K562 (cell line): ENCODE data around the gene HSPH1. TPM values are rescaled to one million over a fixed set of nuclear protein-coding genes. Genes with fewer than 3 reads are reported as not detected.

ENCODE experiments used
- ATAC-seq: fragments of 200-7000 bp; cut with Tn5 transposase; 3 replicates; pipeline ENCODE4 v1.9.1; 2020; ENCODE audit warnings: moderate library complexity
- BruUV-seq: library from RNA; stranded (reverse); fragments of 400-500 nt; replicated peaks from 2 replicates; lab custom pipeline; 2021; lab: Mats Ljungman, UMichigan
- CTCF ChIA-PET: fragments of 300-600 bp; formaldehyde crosslinking; extraction: SDS; loops from one replicate; lab custom pipeline; 2021; ENCODE audit warnings: low intra/inter-chr PET ratio; lab: Yijun Ruan, JAX
- POLR2A ChIA-PET: fragments of 300-600, 350-650 bp; sonication (Branson Sonifier 250); formaldehyde crosslinking; extraction: SDS; loops from one replicate; lab custom pipeline; 2021; ENCODE audit warnings: antibody characterized with exemption, inconsistent platforms; lab: Yijun Ruan, JAX
- DNase-seq, 4 experiments: peaks; one replicate each; pipeline versions ENCODE4 v3.0.0 to v3.0.0-alpha.2; 2011 to 2018; ENCODE audit warnings: low spot score in 3 of 4, mixed read lengths in 3 of 4; ENCODE audit errors: extremely low read depth in 1 of 4
- FAIRE-seq: peaks from 2 replicates; lab custom pipeline; 2011; peaks lifted over from hg19 to GRCh38; lab: Jason Lieb, UNC
- H2AFZ ChIP-seq: 2 replicates; pipeline ENCODE4 v1.6.0; 2011; ENCODE audit warnings: low read depth, low read length, control low read depth, inconsistent platforms
- H3K27ac ChIP-seq: fragments of 200-600 bp; 3 replicates; pipeline ENCODE4 v1.8.0; 2011; ENCODE audit warnings: low read depth, mild to moderate bottlenecking, control low read depth, inconsistent platforms, low read length, moderate library complexity, mixed read lengths; ENCODE audit errors: extremely low read depth
- H3K27me3 ChIP-seq, 2 experiments: fragments of 300-600 bp in 1 of 2; 2 replicates in 1 of 2; 3 replicates in 1 of 2; pipeline versions ENCODE4 v1.6.0 to v1.8.0; 2011; ENCODE audit warnings: inconsistent platforms in 2 of 2, low read length in 2 of 2, mild to moderate bottlenecking in 1 of 2, mixed read lengths in 1 of 2, moderate library complexity in 1 of 2; ENCODE audit not compliant: control insufficient read depth in 2 of 2, insufficient read depth in 2 of 2
- H3K36me3 ChIP-seq: fragments of 300-600 bp; 3 replicates; pipeline ENCODE4 v1.8.0; 2011; ENCODE audit warnings: mild to moderate bottlenecking, low read length, inconsistent platforms; ENCODE audit not compliant: control insufficient read depth, insufficient read depth
- H3K4me1 ChIP-seq, 2 experiments: fragments of 200-600 bp in 1 of 2; replicated peaks in 1 of 2; 2 replicates in 1 of 2; 3 replicates in 1 of 2; pipeline versions ENCODE4 v1.5.1 to v1.8.0; 2011; ENCODE audit warnings: inconsistent platforms in 2 of 2, low read length in 2 of 2, mild to moderate bottlenecking in 1 of 2, mixed read lengths in 1 of 2, moderate library complexity in 1 of 2; ENCODE audit not compliant: control insufficient read depth in 2 of 2, insufficient read depth in 2 of 2
- H3K4me2 ChIP-seq: 2 replicates; pipeline ENCODE4 v1.6.1; 2011; ENCODE audit warnings: low read length, control low read depth, inconsistent platforms, mixed read lengths; ENCODE audit not compliant: insufficient read depth
- H3K4me3 ChIP-seq: fragments of 200-600 bp; sonication (generic), shearing (Covaris generic); 2 replicates; pipeline ENCODE4 v1.5.1; 2016; ENCODE audit warnings: control low read depth, inconsistent platforms
- H3K79me2 ChIP-seq: fragments of 200-600 bp; 3 replicates; pipeline ENCODE4 v1.8.0; 2011; ENCODE audit warnings: low read length, inconsistent platforms; ENCODE audit not compliant: control insufficient read depth, insufficient read depth
- H3K9ac ChIP-seq, 2 experiments: 2 replicates each; pipeline versions ENCODE4 v1.6.0 to v1.6.1; 2011; ENCODE audit warnings: low read depth in 2 of 2, low read length in 2 of 2, control low read depth in 1 of 2, inconsistent platforms in 1 of 2, mild to moderate bottlenecking in 1 of 2, mixed read lengths in 1 of 2; ENCODE audit not compliant: insufficient read depth in 1 of 2
- H3K9me1 ChIP-seq: one replicate; pipeline ENCODE4 v1.6.0; 2011; ENCODE audit warnings: inconsistent platforms, mild to moderate bottlenecking, low read length, moderate library complexity; ENCODE audit not compliant: control insufficient read depth, insufficient read depth
- H3K9me3 ChIP-seq: replicated peaks from 2 replicates; pipeline ENCODE4 v1.5.1; 2011; ENCODE audit warnings: low read depth, low read length, inconsistent platforms; ENCODE audit not compliant: control insufficient read depth, insufficient read depth
- H4K20me1 ChIP-seq: replicated peaks from 2 replicates; pipeline ENCODE4 v1.6.1; 2011; ENCODE audit warnings: low read length, inconsistent platforms, mixed read lengths; ENCODE audit not compliant: control insufficient read depth, insufficient read depth
- ARID2 ChIP-seq: fragments of 450-650 bp; IDR thresholded peaks from 2 replicates; pipeline ENCODE4 v1.6.1; 2017; ENCODE audit warnings: antibody characterized with exemption, mild to moderate bottlenecking
- CBFA2T2 ChIP-seq: fragments of 450-650 bp; conservative IDR thresholded peaks from 2 replicates; pipeline ENCODE4 v1.6.1; 2017; ENCODE audit warnings: mild to moderate bottlenecking
- CBX3 ChIP-seq, 2 experiments: IDR thresholded peaks; 1 replicate in 1 of 2; 2 replicates in 1 of 2; pipeline ENCODE4 v1.6.1; 2012; ENCODE audit warnings: inconsistent platforms in 2 of 2, low read length in 2 of 2, borderline replicate concordance in 1 of 2, control low read depth in 1 of 2
- DNMT1 ChIP-seq: fragments of 450-650 bp; IDR thresholded peaks from 2 replicates; pipeline ENCODE4 v1.6.1; 2016; ENCODE audit warnings: antibody characterized with exemption, mild to moderate bottlenecking
- FOXP1 ChIP-seq: sonication (generic); formaldehyde crosslinking; IDR thresholded peaks from 2 replicates; pipeline ENCODE4 v1.8.0; 2022; ENCODE audit warnings: mild to moderate bottlenecking, missing genetic modification reagents
- FOXP4 ChIP-seq: sonication (generic); formaldehyde crosslinking; IDR thresholded peaks from 2 replicates; pipeline ENCODE4 v1.8.0; 2022; ENCODE audit warnings: mild to moderate bottlenecking, missing genetic modification reagents, borderline replicate concordance
- MTA2 ChIP-seq: fragments of 450-650 bp; IDR thresholded peaks from 2 replicates; pipeline ENCODE4 v1.6.1; 2016; ENCODE audit warnings: low read depth
- PTTG1 ChIP-seq: fragments of 450-650 bp; IDR thresholded peaks from 2 replicates; pipeline ENCODE4 v1.6.1; 2016; ENCODE audit warnings: low read depth, mild to moderate bottlenecking, missing genetic modification characterization, missing compliant biosample characterization
- SOX6 ChIP-seq: fragments of 450-650 bp; IDR thresholded peaks from 2 replicates; pipeline ENCODE4 v1.6.1; 2014; ENCODE audit warnings: mild to moderate bottlenecking
- TBP ChIP-seq: optimal IDR thresholded peaks from 2 replicates; pipeline ENCODE3; 2011; ENCODE audit warnings: low read depth, low read length, improper control_type of control experiment
- WHSC1 ChIP-seq: IDR thresholded peaks from one replicate; pipeline ENCODE4 v1.6.1; 2012; ENCODE audit warnings: low read length, control low read depth, inconsistent platforms
- ZNF407 ChIP-seq: fragments of 450-650 bp; IDR thresholded peaks from 2 replicates; pipeline ENCODE4 v1.6.1; 2016; ENCODE audit warnings: low read depth
- ZNF830 ChIP-seq: fragments of 250-450 bp; sonication (Bioruptor Pico); IDR thresholded peaks from 2 replicates; pipeline ENCODE4 v1.5.0; 2021; ENCODE audit warnings: mild to moderate bottlenecking
- WGBS: fragments of 100-300 bp; shearing (Covaris generic); methylation state at CpG from one replicate; pipeline ENCODE4 v1.1.6; 2016; ENCODE audit warnings: low coverage, mixed read lengths; ENCODE audit not compliant: insufficient coverage; ENCODE audit errors: missing lambda C conversion rate; 5-methylcytosine and 5-hydroxymethylcytosine counted together
- in situ Hi-C: fragments of 300-500 bp; cut with MboI; formaldehyde crosslinking; loops from 4 replicates; pipeline ENCODE4 v1.15.0; 2018; ENCODE audit warnings: inconsistent platforms, mixed read lengths
- intact Hi-C: fragments of 100-400 bp; cut with micrococcal nuclease; formaldehyde crosslinking; loops from 2 replicates; pipeline ENCODE4 v1.14.2; 2022
- polyA plus RNA-seq, 8 experiments: library from polyadenylated mRNA; depleted of rRNA in 4 of 8; stranded (reverse) in 5 of 8; unstranded in 3 of 8; fragments of >200 nt; fragmentation: Nextera tagmentation in 2 of 8; fragmentation: Illumina TruSeq in 1 of 8; extraction: Ambion mirVana in 2 of 8; extraction: Trizol in 1 of 8; gene quantifications; 2 replicates each; pipeline versions ENCODE4 v1.2.1 to v1.2.3, GENCODE V29; 2011 to 2014; ENCODE audit warnings: inconsistent platforms in 1 of 8, missing spikeins in 1 of 8
- total RNA-seq, 7 experiments: library from RNA; depleted of rRNA in 6 of 7; stranded (reverse); fragments of >200 nt in 6 of 7; fragmentation: Illumina TruSeq in 2 of 7; extraction: Trizol in 2 of 7; gene quantifications; 2 replicates each; pipeline versions ENCODE4 v1.2.1 to v1.2.3, GENCODE V29; 2011 to 2021; ENCODE audit warnings: low replicate concordance in 1 of 7

HSPH1 gene
- total and polyA plus RNA-seq, 9 of the 15 experiments (the other 6 are each of a cell fraction or from before 2014, with no cell fraction given), result 34.6 to 104 (median 64.7) TPM

DNA sequence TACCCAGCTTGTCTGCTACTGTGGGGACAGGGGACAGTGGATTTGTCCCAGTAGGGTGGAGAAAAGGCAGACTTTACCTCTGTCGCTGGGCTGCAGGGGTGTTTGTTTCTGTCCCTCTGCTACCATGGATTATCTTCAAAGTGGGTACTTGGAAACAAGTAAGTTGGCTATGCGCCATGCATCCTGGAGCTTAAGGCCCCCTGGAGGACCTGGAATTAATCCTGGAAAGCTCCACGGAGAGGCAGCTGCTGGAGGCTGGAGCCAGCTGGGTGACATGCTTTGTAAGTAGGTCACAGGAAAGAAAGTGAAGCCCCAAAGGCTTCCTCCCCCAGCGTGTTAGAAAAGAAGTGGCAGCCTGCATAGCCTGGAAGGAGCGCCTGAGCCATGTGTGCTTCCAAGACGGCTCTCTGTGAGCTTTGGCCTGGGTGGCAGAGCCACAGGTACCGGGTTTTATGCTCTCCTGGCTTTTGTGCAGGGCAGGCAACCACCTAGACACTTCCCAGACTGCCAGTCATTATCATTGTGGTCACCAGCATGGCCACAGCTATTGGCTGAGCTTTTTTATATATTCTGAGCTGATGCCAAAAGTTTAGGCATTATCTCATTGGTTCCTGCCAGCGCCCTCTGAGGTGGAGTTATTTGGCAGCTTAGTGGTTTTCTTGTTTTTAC, 47.6 kb upstream of the HSPH1 start:
- intact Hi-C loops, result no loop called here
- peaks cover 1 to 3% of the 10 kb centered on the region in 2 experiments; a peak in 3 of 5 replicates for H3K4me1 ChIP-seq
- no peak overlapping the region for H3K27ac ChIP-seq
- TF ChIP-seq FOXP1 (CRISPR knock-in tag) (no peak), ARID2 (no peak), TBP (no peak), ZNF830 (CRISPR knock-in tag) (no peak), FOXP4 (CRISPR knock-in tag) (no peak), SOX6 (no peak), PTTG1 (tag) (no peak), DNMT1 (no peak), MTA2 (no peak), CBFA2T2 (no peak), ZNF407 (no peak), CBX3 (IDR thresholded peaks at IDR 0.05; ENCODE audit: borderline replicate concordance in 1 of 2, low read length in 2 of 2) (no peak), WHSC1 (no peak)

More for the DNA sequence above, 47.6 kb upstream of the HSPH1 start:
- no peaks in the 10 kb centered on the region for H3K9me1 ChIP-seq
- H2AFZ ChIP-seq, result no peak overlapping the region
- H3K9ac ChIP-seq, result no peak overlapping the region
- in situ Hi-C loops, result no loop called here
- 26% methylated on average over 4 of the region's 8 CpGs for WGBS
- CTCF ChIA-PET, result no interaction called here
- no peaks in the 10 kb centered on the region for H3K36me3 ChIP-seq
- no peaks in the 10 kb centered on the region for H3K27me3 ChIP-seq
- H3K79me2 ChIP-seq, result no peaks in the 10 kb centered on the region
- no peak overlapping the region for H3K4me2 ChIP-seq
- peak in 1 of 4 experiments; percentile 17 for DNase-seq
- BruUV-seq, result no TSS peak
- POLR2A ChIA-PET, result no interaction called here
- no peaks in the 10 kb centered on the region for H4K20me1 ChIP-seq
- no peak overlapping the region for H3K4me3 ChIP-seq
- peak; percentile 16; the same call in 1 of the 3 replicates for ATAC-seq
- H3K9me3 ChIP-seq, result no peaks in the 10 kb centered on the region
- FAIRE-seq, result no peak
